HTERT RPE-1 (cell line): ENCODE results near the gene PRSS50.

Experiments used
- in situ Hi-C: fragments of 300-500 bp; cut with MboI; formaldehyde crosslinking; loops from 4 replicates; pipeline ENCODE4 v1.14.3; 2020; ENCODE audit warnings: low sequenced_read_pairs

The PRSS50 gene

GRCh38 chr3:46671541-46672348, 45.9 kb downstream of the PRSS50 start:
- in situ Hi-C loops = no loop called here

DNA sequence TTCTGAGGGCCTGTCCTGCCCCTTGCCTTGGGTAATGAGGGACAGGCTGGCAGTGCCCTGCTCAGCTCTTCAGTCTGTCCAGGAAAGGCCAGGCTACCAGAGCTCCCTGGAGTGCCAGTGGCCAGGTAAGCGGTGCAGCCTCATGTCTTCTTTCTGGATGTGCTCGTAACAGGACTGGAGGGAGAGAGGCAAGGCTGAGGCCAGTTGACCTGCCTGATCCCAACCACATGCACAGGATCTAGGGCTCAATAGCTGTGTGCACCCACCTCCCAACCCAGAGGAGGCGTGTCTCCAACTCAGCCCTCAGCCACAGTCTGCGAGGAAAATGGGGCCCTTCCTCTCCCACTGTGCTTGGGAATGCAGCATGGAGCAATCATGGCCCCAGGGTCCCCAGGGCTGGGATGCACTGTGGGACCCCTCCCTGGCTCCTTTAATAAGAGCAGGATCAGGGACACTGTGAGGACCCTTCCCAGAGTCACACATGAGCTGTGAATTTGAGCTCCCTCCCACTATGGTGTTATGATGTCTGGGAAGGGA, 46.7 kb downstream of the PRSS50 start:
- in situ Hi-C loops = no loop called here

- in situ Hi-C loops = no loop called here
These were observed 47.4 kb downstream of the PRSS50 start for GRCh38 chr3:46670000-46670890.

DNA sequence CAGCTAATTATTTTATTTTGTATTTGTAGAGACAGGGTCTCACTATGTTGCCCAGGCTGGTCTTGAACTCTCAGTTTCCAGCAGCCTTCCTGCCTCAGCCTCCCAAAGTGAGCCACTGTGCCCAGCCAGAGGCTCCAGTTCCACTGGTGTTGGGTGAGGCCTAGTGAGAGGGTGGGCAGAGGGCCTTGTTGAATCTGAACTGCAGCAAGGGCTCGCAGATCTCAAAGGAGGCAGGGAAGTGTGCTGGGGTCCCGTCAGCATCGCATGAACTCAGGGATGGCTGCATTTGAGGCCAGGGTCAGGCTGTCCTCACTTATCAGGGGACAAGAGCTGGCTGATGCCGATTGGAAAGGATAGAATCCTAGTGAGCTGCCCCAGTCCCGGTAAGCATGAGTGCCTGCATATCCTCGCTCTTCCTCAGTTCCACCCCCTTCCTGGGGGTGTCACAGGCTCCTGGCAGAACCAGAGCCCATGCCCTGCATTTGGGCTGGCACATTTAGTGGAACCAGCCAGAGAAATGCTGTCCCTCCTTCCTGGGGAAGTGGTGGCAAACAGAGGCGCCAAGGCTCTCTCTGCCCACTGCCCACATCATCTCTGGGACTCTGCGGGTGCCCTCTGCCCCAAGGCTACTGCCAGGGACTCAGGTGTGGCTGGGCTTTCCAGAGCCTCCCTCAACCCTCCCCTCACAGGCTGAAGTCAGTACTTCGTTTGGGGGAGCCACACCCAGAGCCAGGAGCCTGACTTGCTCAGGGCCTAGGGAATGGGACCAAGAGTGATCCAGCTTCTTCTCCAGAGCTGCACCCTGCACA, 48.3 kb downstream of the PRSS50 start:
- in situ Hi-C loops = no loop called here

DNA sequence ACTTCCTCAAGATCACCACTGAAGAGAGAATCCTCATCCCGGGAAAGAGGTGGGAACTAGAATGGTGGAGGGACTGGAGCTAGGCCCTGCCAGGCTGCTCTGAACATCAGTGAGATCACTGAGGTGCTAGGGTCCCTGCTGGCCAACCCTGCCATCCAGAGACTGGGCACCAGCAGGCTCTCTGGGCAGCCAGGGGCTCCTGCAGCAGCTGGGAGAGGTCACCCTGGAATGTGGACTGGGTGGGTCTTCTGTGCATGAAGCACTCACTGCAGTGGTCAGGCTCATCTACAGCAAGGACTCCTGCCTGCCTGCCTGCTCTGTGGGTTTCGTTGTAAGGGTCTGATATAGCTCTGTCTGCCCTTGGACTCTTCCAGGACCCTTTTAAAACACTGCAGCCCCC, 49.1 kb downstream of the PRSS50 start:
- in situ Hi-C loops = no loop called here

GRCh38 chr3:46668116-46668515, 49.6 kb downstream of the PRSS50 start:
- in situ Hi-C loops = no loop called here

DNA sequence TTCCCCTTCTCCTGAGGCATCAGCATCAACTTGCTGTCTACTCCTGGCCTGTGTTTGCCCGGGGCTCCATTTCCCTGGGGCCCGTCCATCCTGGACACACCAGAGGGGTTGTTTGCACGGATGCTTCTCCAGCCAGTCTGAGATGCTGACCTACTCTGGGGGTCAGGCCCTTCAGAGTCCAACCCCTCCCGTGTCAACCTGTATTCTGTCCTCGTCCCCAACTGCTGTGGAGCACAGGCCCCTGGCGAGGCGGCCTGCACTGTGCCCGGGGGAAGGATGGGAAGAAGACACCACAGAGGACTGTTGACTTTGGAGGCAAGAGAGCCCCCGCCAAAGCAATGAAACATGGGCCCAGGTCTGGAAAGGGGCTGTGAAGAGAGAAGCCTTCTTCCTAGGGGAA, 50.0 kb downstream of the PRSS50 start:
- in situ Hi-C loops = no loop called here

GRCh38 chr3:46667061-46667621, 50.5 kb downstream of the PRSS50 start:
- in situ Hi-C loops = no loop called here

GRCh38 chr3:46666453-46666845, 51.2 kb downstream of the PRSS50 start:
- in situ Hi-C loops = no loop called here

- in situ Hi-C loops = no loop called here
These were observed 51.8 kb downstream of the PRSS50 start for GRCh38 chr3:46665763-46666452.

- in situ Hi-C loops = no loop called here
These were observed 52.5 kb downstream of the PRSS50 start for GRCh38 chr3:46664971-46665762.

- in situ Hi-C loops = no loop called here
These were observed 53.3 kb downstream of the PRSS50 start for GRCh38 chr3:46664188-46664970.

- in situ Hi-C loops = no loop called here
These were observed 54.0 kb downstream of the PRSS50 start for GRCh38 chr3:46663591-46664135.

DNA sequence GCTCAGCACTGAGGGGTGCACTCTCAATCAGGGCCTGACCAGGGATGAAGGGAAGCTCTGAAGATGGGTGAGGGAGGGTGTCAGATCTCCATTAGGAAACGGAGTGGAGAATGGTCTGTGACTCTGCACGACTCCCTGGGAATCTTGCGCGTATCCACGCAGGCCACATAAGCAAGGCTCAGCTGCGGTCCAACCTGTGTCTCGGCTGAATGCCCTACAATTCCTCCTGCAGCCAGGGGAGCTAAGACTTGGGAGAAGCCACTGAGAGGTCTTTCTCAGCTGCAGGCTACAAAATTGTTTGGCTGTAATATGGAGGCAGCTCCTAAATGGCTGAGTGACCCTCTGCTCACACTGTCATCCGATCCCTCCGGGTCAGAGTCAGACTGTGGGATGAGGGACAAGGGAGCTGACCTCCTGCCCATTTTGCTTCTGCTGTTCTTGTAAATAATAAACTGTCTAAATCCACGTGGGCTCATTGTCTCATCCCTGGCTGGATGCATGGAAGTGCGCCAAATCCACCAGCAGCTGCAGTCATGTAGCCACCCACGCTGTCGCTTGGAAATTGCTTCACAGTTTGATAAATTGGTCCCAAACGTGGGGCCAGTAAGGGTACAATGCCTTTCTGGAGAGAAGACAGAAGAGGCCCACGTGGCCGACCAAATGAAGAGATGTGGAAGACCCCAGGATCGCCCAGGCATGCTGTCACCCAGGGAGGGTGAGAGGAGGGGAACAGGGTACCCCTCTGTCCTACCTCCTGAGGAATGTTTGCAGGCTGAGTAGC, 54.7 kb downstream of the PRSS50 start:
- in situ Hi-C loops = no loop called here
